Liver (tissue), 9 donors: Measurements from ENCODE around the gene TRDN. TPM values are rescaled to one million over a fixed set of nuclear protein-coding genes. Genes with fewer than 3 reads are reported as not detected.

Experiments used
- DNase-seq: peaks from one replicate; pipeline ENCODE4 v3.0.0-alpha.2; 2017; ENCODE audit warnings: low spot score
- H3K27ac ChIP-seq, 2 donors: one replicate each; pipeline ENCODE4 v1.7.0; 2013; ENCODE audit warnings: inconsistent platforms in 2 of 2, low read length in 2 of 2, control low read depth in 1 of 2, low read depth in 1 of 2, mild to moderate bottlenecking in 1 of 2
- H3K27me3 ChIP-seq, 4 donors: one replicate each; pipeline versions ENCODE4 v1.6.1 to v1.7.0; 2013; ENCODE audit warnings: low read length in 3 of 4, inconsistent platforms in 1 of 4, mild to moderate bottlenecking in 1 of 4, moderate library complexity in 1 of 4; ENCODE audit not compliant: control insufficient read depth in 4 of 4, insufficient read depth in 4 of 4
- H3K36me3 ChIP-seq, 4 donors: one replicate each; pipeline versions ENCODE4 v1.6.1 to v1.7.0; 2013; ENCODE audit warnings: low read length in 3 of 4, mild to moderate bottlenecking in 3 of 4, low read depth in 1 of 4, moderate library complexity in 1 of 4; ENCODE audit not compliant: control insufficient read depth in 4 of 4, insufficient read depth in 3 of 4
- H3K4me1 ChIP-seq, 4 donors: one replicate each; pipeline versions ENCODE4 v1.6.1 to v1.7.0; 2013; ENCODE audit warnings: low read length in 3 of 4, mild to moderate bottlenecking in 3 of 4, moderate library complexity in 1 of 4; ENCODE audit not compliant: control insufficient read depth in 4 of 4, insufficient read depth in 4 of 4
- H3K4me3 ChIP-seq, 3 donors: one replicate each; pipeline versions ENCODE4 v1.6.1 to v1.7.0; 2013; ENCODE audit warnings: low read length in 3 of 3, control low read depth in 1 of 3, low read depth in 1 of 3, mild to moderate bottlenecking in 1 of 3
- H3K9ac ChIP-seq, 2 donors: one replicate each; pipeline ENCODE4 v1.7.0; 2013; ENCODE audit warnings: low read length in 2 of 2, mild to moderate bottlenecking in 2 of 2, moderate library complexity in 2 of 2, control low read depth in 1 of 2, low read depth in 1 of 2
- H3K9me3 ChIP-seq, 4 donors: one replicate each; pipeline versions ENCODE4 v1.6.1 to v1.7.0; 2013; ENCODE audit warnings: low read length in 3 of 4; ENCODE audit not compliant: control insufficient read depth in 4 of 4
- EGR1 ChIP-seq, 2 donors: IDR thresholded peaks; 2 replicates each; pipeline ENCODE4 v1.6.1; 2016 to 2018; ENCODE audit warnings: antibody characterized with exemption in 2 of 2, low read depth in 2 of 2
- FOXA1 ChIP-seq: IDR thresholded peaks from 2 replicates; pipeline ENCODE4 v1.6.1; 2016; ENCODE audit warnings: antibody characterized with exemption
- FOXA2 ChIP-seq: IDR thresholded peaks from 2 replicates; pipeline ENCODE4 v1.6.1; 2016; ENCODE audit warnings: antibody characterized with exemption
- GABPA ChIP-seq, 2 donors: IDR thresholded peaks in 1 of 2; conservative IDR thresholded peaks in 1 of 2; 2 replicates each; pipeline ENCODE4 v1.6.1; 2016; ENCODE audit warnings: antibody characterized with exemption in 2 of 2, mild to moderate bottlenecking in 1 of 2, moderate library complexity in 1 of 2
- HNF4A ChIP-seq, 2 donors: conservative IDR thresholded peaks; 2 replicates each; pipeline ENCODE4 v1.6.1; 2016; ENCODE audit warnings: antibody characterized with exemption in 2 of 2, mild to moderate bottlenecking in 2 of 2
- HNF4G ChIP-seq: IDR thresholded peaks from 2 replicates; pipeline ENCODE4 v1.6.1; 2016; ENCODE audit warnings: antibody characterized with exemption
- JUND ChIP-seq, 2 donors: IDR thresholded peaks; 2 replicates each; pipeline ENCODE4 v1.6.1; 2016; ENCODE audit warnings: antibody characterized with exemption in 2 of 2
- NR2F2 ChIP-seq: IDR thresholded peaks from 2 replicates; pipeline ENCODE4 v1.6.1; 2016; ENCODE audit warnings: antibody characterized with exemption
- RAD21 ChIP-seq, 2 donors: IDR thresholded peaks; 2 replicates each; pipeline ENCODE4 v1.6.1; 2016; ENCODE audit warnings: antibody characterized with exemption in 2 of 2, mild to moderate bottlenecking in 2 of 2
- REST ChIP-seq: IDR thresholded peaks from 2 replicates; pipeline ENCODE4 v1.6.1; 2016; ENCODE audit warnings: antibody characterized with exemption, mild to moderate bottlenecking
- RXRA ChIP-seq, 2 donors: IDR thresholded peaks; 2 replicates each; pipeline ENCODE4 v1.6.1; 2017 to 2018; ENCODE audit warnings: antibody characterized with exemption in 2 of 2, mild to moderate bottlenecking in 1 of 2
- SP1 ChIP-seq: IDR thresholded peaks from 2 replicates; pipeline ENCODE4 v1.6.1; 2018; ENCODE audit warnings: antibody characterized with exemption, mild to moderate bottlenecking
- TAF1 ChIP-seq: conservative IDR thresholded peaks from 2 replicates; pipeline ENCODE4 v1.6.1; 2016; ENCODE audit warnings: antibody characterized with exemption, mild to moderate bottlenecking
- YY1 ChIP-seq: IDR thresholded peaks from 2 replicates; pipeline ENCODE4 v1.6.1; 2016; ENCODE audit warnings: antibody characterized with exemption, mild to moderate bottlenecking
- WGBS: extraction: QIAGEN DNeasy Blood & Tissue Kit; methylation state at CpG from one replicate; pipeline ENCODE4 v1.1.7; 2013; 5-methylcytosine and 5-hydroxymethylcytosine counted together
- polyA plus RNA-seq, 2 donors: library from polyadenylated mRNA; stranded (reverse) in 1 of 2; unstranded in 1 of 2; fragments of 200-250 nt in 1 of 2; fragments of >200 nt in 1 of 2; fragmentation: Nextera tagmentation in 1 of 2; extraction: Ambion mirVana in 1 of 2; gene quantifications; one replicate each; pipeline versions ENCODE4 v1.2.1 to v1.2.3, GENCODE V29; 2013 to 2015
- total RNA-seq, 2 donors: library from RNA; depleted of rRNA; stranded (reverse); fragments of >200 nt; gene quantifications; one replicate each; pipeline ENCODE4 v1.2.3, GENCODE V29; 2014
- TF ChIP-seq, protein P1 (sequence below): IDR thresholded peaks from 2 replicates; pipeline ENCODE4 v1.6.1; 2016; ENCODE audit warnings: antibody characterized with exemption
- TF ChIP-seq, protein P2 (sequence below): IDR thresholded peaks from 2 replicates; pipeline ENCODE4 v1.6.1; 2016; ENCODE audit warnings: antibody characterized with exemption
- TF ChIP-seq, protein P3 (sequence below): IDR thresholded peaks from 2 replicates; pipeline ENCODE4 v1.6.1; 2016; ENCODE audit warnings: antibody characterized with exemption
- TF ChIP-seq, protein P4 (sequence below): fragments of 150-350 bp; IDR thresholded peaks from 2 replicates; pipeline ENCODE4 v1.5.1; 2017; ENCODE audit warnings: improper control_type of control experiment, low read depth, low read length; ENCODE audit not compliant: missing input control
- donor health status: healthy.
- donor health status: healthy.
- donor health status: healthy.
- donor health status: healthy.
- donor health status: healthy.

The TRDN gene
- total and polyA plus RNA-seq, 4 donors, result 0.08 to 0.79 TPM; not detected in 2

- Histone ChIP-seq H3K27ac (no peak overlapping the region), H3K36me3 (no peaks in the 10 kb centered on the region), H3K4me3 (no peak overlapping the region), H3K4me1 (no peaks in the 10 kb centered on the region), H3K9ac (no peak overlapping the region), H3K9me3 (no peaks in the 10 kb centered on the region), H3K27me3 (no peaks in the 10 kb centered on the region)
- 58% methylated on average over 7 of the region's 7 CpGs for WGBS
- TF ChIP-seq FOXA2, result no peak
- TF ChIP-seq, protein P1, sequence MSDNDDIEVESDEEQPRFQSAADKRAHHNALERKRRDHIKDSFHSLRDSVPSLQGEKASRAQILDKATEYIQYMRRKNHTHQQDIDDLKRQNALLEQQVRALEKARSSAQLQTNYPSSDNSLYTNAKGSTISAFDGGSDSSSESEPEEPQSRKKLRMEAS, result no peak
- TF ChIP-seq SP1, result no peak
- TF ChIP-seq FOXA1, result no peak
- no peak for TF ChIP-seq YY1
- TF ChIP-seq NR2F2, result no peak
- no peak for TF ChIP-seq RAD21 (IDR thresholded peaks at IDR 0.05)
- TF ChIP-seq, protein P2, sequence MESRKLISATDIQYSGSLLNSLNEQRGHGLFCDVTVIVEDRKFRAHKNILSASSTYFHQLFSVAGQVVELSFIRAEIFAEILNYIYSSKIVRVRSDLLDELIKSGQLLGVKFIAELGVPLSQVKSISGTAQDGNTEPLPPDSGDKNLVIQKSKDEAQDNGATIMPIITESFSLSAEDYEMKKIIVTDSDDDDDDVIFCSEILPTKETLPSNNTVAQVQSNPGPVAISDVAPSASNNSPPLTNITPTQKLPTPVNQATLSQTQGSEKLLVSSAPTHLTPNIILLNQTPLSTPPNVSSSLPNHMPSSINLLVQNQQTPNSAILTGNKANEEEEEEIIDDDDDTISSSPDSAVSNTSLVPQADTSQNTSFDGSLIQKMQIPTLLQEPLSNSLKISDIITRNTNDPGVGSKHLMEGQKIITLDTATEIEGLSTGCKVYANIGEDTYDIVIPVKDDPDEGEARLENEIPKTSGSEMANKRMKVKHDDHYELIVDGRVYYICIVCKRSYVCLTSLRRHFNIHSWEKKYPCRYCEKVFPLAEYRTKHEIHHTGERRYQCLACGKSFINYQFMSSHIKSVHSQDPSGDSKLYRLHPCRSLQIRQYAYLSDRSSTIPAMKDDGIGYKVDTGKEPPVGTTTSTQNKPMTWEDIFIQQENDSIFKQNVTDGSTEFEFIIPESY, result no peak
- no peak for TF ChIP-seq JUND (IDR thresholded peaks at IDR 0.05)
- no peak for TF ChIP-seq HNF4G
- no peak for TF ChIP-seq HNF4A (conservative IDR thresholded peaks at IDR 0.05)
- TF ChIP-seq, protein P3, sequence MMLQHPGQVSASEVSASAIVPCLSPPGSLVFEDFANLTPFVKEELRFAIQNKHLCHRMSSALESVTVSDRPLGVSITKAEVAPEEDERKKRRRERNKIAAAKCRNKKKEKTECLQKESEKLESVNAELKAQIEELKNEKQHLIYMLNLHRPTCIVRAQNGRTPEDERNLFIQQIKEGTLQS, result no peak
- TF ChIP-seq REST, result no peak
- no peak for TF ChIP-seq RXRA (IDR thresholded peaks at IDR 0.05)
- TF ChIP-seq, protein P4, sequence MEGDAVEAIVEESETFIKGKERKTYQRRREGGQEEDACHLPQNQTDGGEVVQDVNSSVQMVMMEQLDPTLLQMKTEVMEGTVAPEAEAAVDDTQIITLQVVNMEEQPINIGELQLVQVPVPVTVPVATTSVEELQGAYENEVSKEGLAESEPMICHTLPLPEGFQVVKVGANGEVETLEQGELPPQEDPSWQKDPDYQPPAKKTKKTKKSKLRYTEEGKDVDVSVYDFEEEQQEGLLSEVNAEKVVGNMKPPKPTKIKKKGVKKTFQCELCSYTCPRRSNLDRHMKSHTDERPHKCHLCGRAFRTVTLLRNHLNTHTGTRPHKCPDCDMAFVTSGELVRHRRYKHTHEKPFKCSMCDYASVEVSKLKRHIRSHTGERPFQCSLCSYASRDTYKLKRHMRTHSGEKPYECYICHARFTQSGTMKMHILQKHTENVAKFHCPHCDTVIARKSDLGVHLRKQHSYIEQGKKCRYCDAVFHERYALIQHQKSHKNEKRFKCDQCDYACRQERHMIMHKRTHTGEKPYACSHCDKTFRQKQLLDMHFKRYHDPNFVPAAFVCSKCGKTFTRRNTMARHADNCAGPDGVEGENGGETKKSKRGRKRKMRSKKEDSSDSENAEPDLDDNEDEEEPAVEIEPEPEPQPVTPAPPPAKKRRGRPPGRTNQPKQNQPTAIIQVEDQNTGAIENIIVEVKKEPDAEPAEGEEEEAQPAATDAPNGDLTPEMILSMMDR, result no peak
- no peak for TF ChIP-seq TAF1
- TF ChIP-seq EGR1 (IDR thresholded peaks at IDR 0.05; ENCODE audit: low read depth in 2 of 2), result no peak
- no peak for TF ChIP-seq GABPA (IDR thresholded peaks at IDR 0.05 in 1 of 2, conservative IDR thresholded peaks at IDR 0.05 in 1 of 2)
- no peak for DNase-seq
These were observed 428.7 kb downstream of the TRDN start for GRCh38 chr6:123207967-123208510.
